IMR-90 (cell line): ENCODE results near the gene RPEL1. TPM values are rescaled to one million over a fixed set of nuclear protein-coding genes. Genes with fewer than 3 reads are reported as not detected.

Experiments
- ATAC-seq: fragments of 200-7000 bp; cut with Tn5 transposase; 2 replicates; pipeline ENCODE4 v1.9.1; 2020; ENCODE audit warnings: low read depth, mild to moderate bottlenecking, moderate library complexity
- BruUV-seq: library from RNA; stranded (reverse); fragments of 400-500 nt; replicated peaks from 2 replicates; lab custom pipeline; 2021; lab: Mats Ljungman, UMichigan
- CTCF ChIA-PET: fragments of 300-600 bp; formaldehyde crosslinking; extraction: SDS; loops from one replicate; lab custom pipeline; 2021; ENCODE audit warnings: antibody characterized with exemption; lab: Yijun Ruan, JAX
- POLR2A ChIA-PET: fragments of 300-600 bp; sonication (Branson Sonifier 250); formaldehyde crosslinking; loops from one replicate; lab custom pipeline; 2022; ENCODE audit warnings: antibody characterized with exemption; ENCODE audit not compliant: unreplicated experiment; lab: Charles Lee
- DNase-seq: peaks from one replicate; pipeline ENCODE4 v3.0.0; 2013
- H2AFZ ChIP-seq: replicated peaks from 2 replicates; pipeline ENCODE3; 2013; ENCODE audit warnings: low read length, mild to moderate bottlenecking; ENCODE audit not compliant: poor library complexity
- H2AK5ac ChIP-seq: 2 replicates; pipeline ENCODE4 v1.6.1; 2013; ENCODE audit warnings: low read depth, low read length, inconsistent platforms
- H2AK9ac ChIP-seq: replicated peaks from 2 replicates; pipeline ENCODE3; 2013; ENCODE audit warnings: mild to moderate bottlenecking, low read depth, low read length, moderate library complexity; ENCODE audit not compliant: poor library complexity
- H2BK120ac ChIP-seq: 2 replicates; pipeline ENCODE4 v1.6.1; 2013; ENCODE audit warnings: low read depth, low read length, inconsistent platforms
- H2BK15ac ChIP-seq: 3 replicates; pipeline ENCODE4 v1.6.1; 2013; ENCODE audit warnings: low read depth, low read length, inconsistent platforms
- H2BK20ac ChIP-seq: 2 replicates; pipeline ENCODE4 v1.6.1; 2013; ENCODE audit warnings: low read depth, mild to moderate bottlenecking, inconsistent platforms, low read length, moderate library complexity
- H2BK5ac ChIP-seq: 2 replicates; pipeline ENCODE4 v1.6.1; 2013; ENCODE audit warnings: mild to moderate bottlenecking, low read depth, low read length, inconsistent platforms; ENCODE audit not compliant: poor library complexity, severe bottlenecking
- H3K14ac ChIP-seq: replicated peaks from 2 replicates; pipeline ENCODE4 v1.6.1; 2013; ENCODE audit warnings: low read depth, low read length, inconsistent platforms
- H3K18ac ChIP-seq: 2 replicates; pipeline ENCODE4 v1.6.1; 2013; ENCODE audit warnings: low read depth, low read length, control low read depth
- H3K23ac ChIP-seq: 2 replicates; pipeline ENCODE4 v1.6.1; 2013; ENCODE audit warnings: low read depth, low read length, inconsistent platforms
- H3K27ac ChIP-seq: 2 replicates; pipeline ENCODE4 v1.5.1; 2013; ENCODE audit warnings: mild to moderate bottlenecking, control low read depth, low read length; ENCODE audit not compliant: insufficient read depth
- H3K27me3 ChIP-seq: 2 replicates; pipeline ENCODE4 v1.6.1; 2013; ENCODE audit warnings: low read length; ENCODE audit not compliant: control insufficient read depth, insufficient read depth
- H3K36me3 ChIP-seq: 2 replicates; pipeline ENCODE4 v1.6.1; 2013; ENCODE audit warnings: low read length, mixed read lengths; ENCODE audit not compliant: control insufficient read depth, insufficient read depth
- H3K4ac ChIP-seq: 2 replicates; pipeline ENCODE4 v1.6.1; 2013; ENCODE audit warnings: low read depth, low read length, inconsistent platforms
- H3K4me1 ChIP-seq: 2 replicates; pipeline ENCODE4 v1.6.1; 2013; ENCODE audit warnings: low read length, mixed read lengths; ENCODE audit not compliant: control insufficient read depth, insufficient read depth
- H3K4me2 ChIP-seq: 2 replicates; pipeline ENCODE4 v1.6.1; 2013; ENCODE audit warnings: low read depth, mild to moderate bottlenecking, control low read depth, low read length, moderate library complexity
- H3K4me3 ChIP-seq: 2 replicates; pipeline ENCODE4 v1.5.1; 2013; ENCODE audit warnings: low read depth, mild to moderate bottlenecking, control low read depth, low read length, moderate library complexity; ENCODE audit not compliant: insufficient read depth
- H3K56ac ChIP-seq: 2 replicates; pipeline ENCODE4 v1.6.1; 2013; ENCODE audit warnings: low read length, inconsistent platforms; ENCODE audit not compliant: insufficient read depth; ENCODE audit errors: extremely low read depth
- H3K79me1 ChIP-seq, 2 experiments: 2 replicates each; pipeline ENCODE4 v1.6.1; 2013; ENCODE audit warnings: low read length in 2 of 2, inconsistent platforms in 1 of 2, low read depth in 1 of 2
- H3K9ac ChIP-seq: 2 replicates; pipeline ENCODE4 v1.6.1; 2013; ENCODE audit warnings: low read depth, low read length, control low read depth
- H3K9me1 ChIP-seq: 2 replicates; pipeline ENCODE4 v1.6.1; 2013; ENCODE audit warnings: low read length, inconsistent platforms; ENCODE audit not compliant: insufficient read depth
- H3K9me3 ChIP-seq: 2 replicates; pipeline ENCODE4 v1.6.1; 2013; ENCODE audit warnings: low read length; ENCODE audit not compliant: control insufficient read depth, insufficient read depth
- H4K20me1 ChIP-seq: 2 replicates; pipeline ENCODE4 v1.6.1; 2013; ENCODE audit warnings: low read length, inconsistent platforms; ENCODE audit not compliant: insufficient read depth
- H4K5ac ChIP-seq: 2 replicates; pipeline ENCODE4 v1.6.1; 2013; ENCODE audit warnings: mild to moderate bottlenecking, low read depth, low read length, control low read depth
- H4K8ac ChIP-seq, 2 experiments: 2 replicates each; pipeline ENCODE4 v1.6.1; 2013; ENCODE audit warnings: low read depth in 2 of 2, low read length in 2 of 2, control low read depth in 1 of 2, inconsistent platforms in 1 of 2
- H4K91ac ChIP-seq: 2 replicates; pipeline ENCODE4 v1.6.1; 2013; ENCODE audit warnings: low read depth, low read length, inconsistent platforms; ENCODE audit not compliant: insufficient read depth
- CEBPB ChIP-seq: IDR thresholded peaks from 2 replicates; pipeline ENCODE4 v1.6.1; 2012; ENCODE audit warnings: low read depth, low read length, improper control_type of control experiment
- CHD1 ChIP-seq: IDR thresholded peaks from 2 replicates; pipeline ENCODE4 v1.6.1; 2012; ENCODE audit warnings: low read depth, low read length, improper control_type of control experiment
- FOS ChIP-seq: fragments of 150-350 bp; IDR thresholded peaks from 2 replicates; pipeline ENCODE4 v1.6.1; 2016; ENCODE audit warnings: low read depth, low read length
- MAFK ChIP-seq: IDR thresholded peaks from 2 replicates; pipeline ENCODE4 v1.6.1; 2012; ENCODE audit warnings: low read depth, low read length, improper control_type of control experiment
- MAZ ChIP-seq: IDR thresholded peaks from 2 replicates; pipeline ENCODE4 v1.6.1; 2012; ENCODE audit warnings: low read depth, mild to moderate bottlenecking, low read length, improper control_type of control experiment, moderate library complexity, borderline replicate concordance
- RCOR1 ChIP-seq: IDR thresholded peaks from 2 replicates; pipeline ENCODE4 v1.6.1; 2012; ENCODE audit warnings: mild to moderate bottlenecking, low read length, improper control_type of control experiment; ENCODE audit not compliant: insufficient replicate concordance
- RFX5 ChIP-seq: IDR thresholded peaks from 2 replicates; pipeline ENCODE4 v1.8.0; 2012; ENCODE audit warnings: low read depth, mild to moderate bottlenecking, low read length, moderate library complexity
- WGBS, 2 experiments: methylation state at CpG; one replicate each; pipeline versions ENCODE4 v1.1.5 to v1.1.7; 2013; ENCODE audit warnings: missing lambda C conversion rate in 2 of 2; ENCODE audit not compliant: insufficient read length in 1 of 2; ENCODE audit errors: extremely low coverage in 2 of 2; 5-methylcytosine and 5-hydroxymethylcytosine counted together
- dilution Hi-C: fragments of 300-500 bp; cut with HindIII; formaldehyde crosslinking; loops from one replicate; pipeline ENCODE4 v1.14.3; 2018; ENCODE audit warnings: low sequenced_read_pairs; ENCODE audit not compliant: unreplicated experiment
- in situ Hi-C: fragments of 300-500 bp; cut with MboI; formaldehyde crosslinking; loops from 3 replicates; pipeline ENCODE4 v1.14.3; 2019; ENCODE audit warnings: low sequenced_read_pairs, inconsistent platforms, mixed read lengths
- intact Hi-C: fragments of 100-400 bp; cut with micrococcal nuclease; formaldehyde crosslinking; loops from 2 replicates; pipeline ENCODE4 v1.10.0; 2022
- polyA plus RNA-seq, 3 experiments: library from polyadenylated mRNA; depleted of rRNA; stranded (reverse); fragments of >200 nt; gene quantifications; 2 replicates each; pipeline ENCODE4 v1.2.3, GENCODE V29; 2012; ENCODE audit warnings: low replicate concordance in 1 of 3
- total RNA-seq: library from RNA; depleted of rRNA; stranded (reverse); fragments of >200 nt; gene quantifications from 2 replicates; pipeline ENCODE4 v1.2.3, GENCODE V29; 2012
- TF ChIP-seq, protein P1 (sequence below): fragments of 150-350 bp; IDR thresholded peaks from 2 replicates; pipeline ENCODE4 v1.6.1; 2016; ENCODE audit warnings: low read depth, mild to moderate bottlenecking, low read length, moderate library complexity, borderline replicate concordance

Gene RPEL1
- total and polyA plus RNA-seq, 2 of the 4 experiments (the other 2 are of a cell fraction), result under 0.01 to 0.26 TPM

DNA sequence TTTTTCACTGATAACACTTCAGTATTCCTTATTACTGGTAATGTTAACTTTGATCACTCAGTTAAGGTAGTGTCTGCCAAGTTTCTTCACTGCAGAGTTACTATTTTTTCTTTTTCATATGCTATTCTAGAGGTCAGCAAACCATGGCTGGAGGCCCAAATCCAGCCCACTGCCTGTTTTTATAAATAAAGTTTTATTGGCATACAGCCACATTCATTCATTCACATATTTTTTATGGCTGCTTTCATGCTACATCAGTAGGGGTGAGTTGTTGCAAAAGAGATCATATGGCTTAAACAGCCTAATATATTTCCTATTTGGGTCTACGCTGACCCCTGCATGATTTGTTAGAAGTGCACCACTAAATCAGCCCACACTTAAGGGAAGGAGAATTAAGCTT is 10.9 kb downstream of the RPEL1 start:
- H3K4ac ChIP-seq, result no peak overlapping the region
- no peak overlapping the region for H4K8ac ChIP-seq
- no peak overlapping the region for H2BK120ac ChIP-seq
- no TSS peak for BruUV-seq
- intact Hi-C loops (no loop called here), dilution Hi-C loops (no loop called here), in situ Hi-C loops (no loop called here)
- H3K36me3 ChIP-seq, result no peaks in the 10 kb centered on the region
- no peaks in the 10 kb centered on the region for H3K27me3 ChIP-seq
- ATAC-seq (no peak), DNase-seq (no peak)
- no peaks in the 10 kb centered on the region for H3K79me1 ChIP-seq
- TF ChIP-seq FOS (no peak), RFX5 (no peak), MAZ (no peak), RCOR1 (no peak), CHD1 (no peak), CEBPB (no peak), MAFK (no peak)
- TF ChIP-seq, protein P1, sequence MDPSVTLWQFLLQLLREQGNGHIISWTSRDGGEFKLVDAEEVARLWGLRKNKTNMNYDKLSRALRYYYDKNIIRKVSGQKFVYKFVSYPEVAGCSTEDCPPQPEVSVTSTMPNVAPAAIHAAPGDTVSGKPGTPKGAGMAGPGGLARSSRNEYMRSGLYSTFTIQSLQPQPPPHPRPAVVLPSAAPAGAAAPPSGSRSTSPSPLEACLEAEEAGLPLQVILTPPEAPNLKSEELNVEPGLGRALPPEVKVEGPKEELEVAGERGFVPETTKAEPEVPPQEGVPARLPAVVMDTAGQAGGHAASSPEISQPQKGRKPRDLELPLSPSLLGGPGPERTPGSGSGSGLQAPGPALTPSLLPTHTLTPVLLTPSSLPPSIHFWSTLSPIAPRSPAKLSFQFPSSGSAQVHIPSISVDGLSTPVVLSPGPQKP, result no peak
- peaks cover 2% of the 10 kb centered on the region; the same call in 1 of the 2 replicates for H3K9me3 ChIP-seq
- no CpG with 5 or more reads among the region's 1 CpG for WGBS, 2 experiments
- no peak overlapping the region for H2BK15ac ChIP-seq
- H2BK5ac ChIP-seq, result no peak overlapping the region
- H3K27ac ChIP-seq, result no peak overlapping the region
- no peaks in the 10 kb centered on the region for H4K20me1 ChIP-seq
- no peak overlapping the region for H3K56ac ChIP-seq
- H3K14ac ChIP-seq, result no peak overlapping the region
- no peak overlapping the region for H3K4me2 ChIP-seq
- H3K23ac ChIP-seq, result no peak overlapping the region
- H3K18ac ChIP-seq, result no peak overlapping the region
- ChIA-PET POLR2A (no interaction called here), CTCF (no interaction called here)
- no peak overlapping the region for H2AK9ac ChIP-seq
- H2AFZ ChIP-seq, result no peak overlapping the region
- H3K9me1 ChIP-seq, result 0 out of 2 replicates have a peak, but pooled peaks cover 3% of the 10 kb centered on the region
- no peak overlapping the region for H2BK20ac ChIP-seq
- no peak overlapping the region for H4K5ac ChIP-seq
- H3K4me3 ChIP-seq, result no peak overlapping the region
- H4K91ac ChIP-seq, result no peak overlapping the region
- no peak overlapping the region for H3K9ac ChIP-seq
- no peaks in the 10 kb centered on the region for H3K4me1 ChIP-seq
- no peak overlapping the region for H2AK5ac ChIP-seq
